ENCODE results near the gene STK38L. TPM values are rescaled to one million over a fixed set of nuclear protein-coding genes. Genes with fewer than 3 reads are reported as not detected.

Gene STK38L
- total RNA-seq = 23.4 and 24.2 TPM in 2 replicates

DNA sequence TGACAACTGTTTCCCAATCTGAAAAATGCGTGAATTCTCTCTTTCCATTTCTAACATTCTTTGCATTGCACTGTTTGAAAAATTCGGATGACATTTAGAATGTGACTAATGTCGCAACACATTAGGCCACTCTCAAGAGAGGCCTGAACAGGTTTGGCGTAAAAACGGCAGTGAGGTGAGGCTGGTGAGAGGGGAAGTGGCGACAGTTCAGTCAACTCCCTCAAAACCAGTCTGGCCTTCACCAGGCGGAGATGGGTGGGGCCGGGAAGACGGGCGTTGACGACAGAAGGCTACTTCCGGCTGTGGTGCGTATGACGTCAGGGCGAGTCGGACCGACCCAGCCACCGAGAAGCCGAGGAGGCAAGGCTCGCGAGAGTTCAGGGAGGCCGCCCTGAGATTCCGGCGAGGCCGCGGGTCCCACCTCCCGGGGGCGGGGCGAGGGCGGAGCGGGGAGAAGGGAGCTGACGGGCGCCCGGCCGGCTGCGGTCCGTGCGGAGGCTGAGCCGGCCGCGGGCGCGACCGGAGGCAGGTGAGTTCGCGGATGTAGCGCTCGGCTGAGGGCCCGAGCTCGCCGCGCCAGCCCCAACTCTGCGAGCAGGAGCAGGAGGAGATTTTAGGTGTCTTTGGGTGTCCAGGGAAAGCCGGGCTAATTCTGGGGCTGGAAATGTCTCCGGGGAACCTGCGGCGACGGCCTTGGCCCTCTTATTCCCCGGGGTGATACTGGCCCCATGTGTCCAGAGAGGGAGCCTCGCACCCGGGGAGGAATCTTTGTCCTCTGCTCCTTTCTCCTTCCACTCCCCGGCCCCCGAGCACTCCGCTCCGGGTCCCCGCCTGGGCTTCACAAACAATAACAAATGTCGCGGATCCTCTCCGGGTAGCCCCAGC, at the start of gene STK38L:
TSS of gene STK38L (plus strand) at position 483 of the 885 bp plus-strand sequence. CDS start 53,435 bp downstream, outside the sequence.
- no peaks in the 10 kb centered on the region for H3K27me3 Mint-ChIP-seq (ENCODE audit: low read depth)
- peak; percentile 96 for DNase-seq (ENCODE audit: low spot score)
- peaks cover 11% of the 10 kb centered on the region for H3K36me3 Mint-ChIP-seq (ENCODE audit: low read depth)
- peaks cover 35% of the 10 kb centered on the region for H3K4me1 Mint-ChIP-seq (ENCODE audit: low read depth)
- intact Hi-C loops (cut with micrococcal nuclease) = loop anchor here (1.0 to 10.0 kb wide), 6 partner anchors 35 to 1008 kb away; partner anchors contain the start of genes BMAL2, FGFR1OP2, INTS13 and TM7SF3
- peaks cover 6% of the 10 kb centered on the region for H3K9me3 Mint-ChIP-seq
- H3K4me3 Mint-ChIP-seq (ENCODE audit: low read depth) = peak within 1 kb of the TSS; percentile 96
- peak within 1 kb of the TSS; percentile 94 for H3K27ac Mint-ChIP-seq

DNA sequence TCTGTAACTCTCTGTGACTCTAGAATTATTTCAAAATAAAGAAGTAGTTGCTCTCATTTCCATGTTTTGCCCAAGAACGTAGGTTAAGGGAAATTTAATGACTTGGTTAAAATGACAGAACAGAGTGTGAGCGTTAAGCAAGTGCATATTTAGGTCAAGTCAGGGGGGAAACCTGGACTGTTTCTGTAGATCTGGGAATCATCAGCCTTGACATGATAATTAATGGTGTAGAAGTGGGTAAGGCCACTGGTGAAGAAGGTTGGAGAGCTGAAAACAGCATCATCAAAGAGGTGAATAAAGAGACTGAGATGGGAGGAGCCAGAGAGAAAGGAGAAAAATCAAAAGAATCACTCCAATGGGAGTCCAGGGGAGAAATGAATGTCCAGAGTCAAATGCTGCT, 49.4 kb upstream of the STK38L start:
- no peak for DNase-seq (ENCODE audit: low spot score)
- H3K27ac Mint-ChIP-seq = no peak overlapping the region
- no peaks in the 10 kb centered on the region for H3K36me3 Mint-ChIP-seq (ENCODE audit: low read depth)
- peaks cover 3% of the 10 kb centered on the region for H3K4me1 Mint-ChIP-seq (ENCODE audit: low read depth)
- no peaks in the 10 kb centered on the region for H3K9me3 Mint-ChIP-seq
- intact Hi-C loops (cut with micrococcal nuclease) = no loop called here
- H3K27me3 Mint-ChIP-seq (ENCODE audit: low read depth) = no peaks in the 10 kb centered on the region
- H3K4me3 Mint-ChIP-seq (ENCODE audit: low read depth) = no peak overlapping the region

DNA sequence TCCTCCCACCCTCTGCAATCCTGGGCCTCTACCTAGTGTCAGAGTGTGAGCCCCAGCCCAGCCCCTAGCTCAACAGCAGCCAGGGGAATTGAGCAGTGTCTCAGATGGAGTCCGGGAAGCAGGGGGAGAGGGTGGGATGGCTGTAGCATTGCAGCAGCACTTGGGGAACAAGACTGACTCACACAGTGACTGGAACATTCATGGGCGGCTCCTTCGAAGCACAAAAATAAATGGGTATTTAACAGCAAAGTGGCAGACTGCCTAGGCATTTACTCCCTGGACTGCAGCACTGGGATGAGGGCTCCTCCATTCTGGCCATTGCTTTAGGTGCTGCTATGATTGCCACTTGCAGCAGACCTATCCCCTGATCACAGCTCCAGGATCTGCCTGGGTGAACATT, 46.0 kb upstream of the STK38L start:
- intact Hi-C loops (cut with micrococcal nuclease) = no loop called here
- Mint-ChIP-seq H3K36me3 (ENCODE audit: low read depth) (no peaks in the 10 kb centered on the region), H3K4me3 (ENCODE audit: low read depth) (no peak overlapping the region), H3K27me3 (ENCODE audit: low read depth) (no peaks in the 10 kb centered on the region), H3K4me1 (ENCODE audit: low read depth) (peaks cover 14% of the 10 kb centered on the region), H3K27ac (no peak overlapping the region), H3K9me3 (no peaks in the 10 kb centered on the region)
- DNase-seq (ENCODE audit: low spot score) = no peak

DNA sequence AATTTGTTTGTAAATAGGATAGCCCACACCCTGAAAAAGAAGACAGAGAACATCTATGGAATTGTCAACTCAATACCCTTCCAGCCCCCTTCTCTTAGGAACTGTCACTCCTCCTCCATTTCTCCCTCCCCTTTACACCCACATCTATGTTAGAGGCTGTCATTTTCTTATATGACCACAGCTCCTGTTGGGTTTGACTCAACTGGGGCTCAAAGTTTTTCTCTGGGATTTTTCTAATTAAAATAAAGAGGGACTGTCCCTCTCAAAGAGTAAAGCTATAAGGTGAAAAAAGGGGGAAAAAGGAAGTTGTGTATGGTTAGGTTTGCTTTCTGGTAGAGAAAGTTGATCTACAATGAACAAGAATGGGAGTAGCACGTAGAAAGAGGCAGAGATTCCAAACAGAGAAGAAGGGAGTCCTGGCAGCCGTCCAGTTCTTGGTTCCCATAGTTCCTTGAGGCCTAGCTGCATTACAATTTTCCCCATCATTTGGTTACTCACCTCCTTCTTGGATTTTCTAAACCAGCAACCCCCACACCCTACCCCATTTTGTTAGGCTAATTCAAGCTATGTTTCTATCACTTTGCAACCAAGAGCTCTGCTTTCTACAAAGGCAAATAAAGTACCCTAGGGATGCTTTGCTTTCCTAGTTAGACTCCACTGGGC, 44.3 kb upstream of the STK38L start:
- Mint-ChIP-seq H3K36me3 (ENCODE audit: low read depth) (no peaks in the 10 kb centered on the region), H3K4me1 (ENCODE audit: low read depth) (peaks cover 14% of the 10 kb centered on the region), H3K27ac (no peak overlapping the region), H3K9me3 (no peaks in the 10 kb centered on the region), H3K4me3 (ENCODE audit: low read depth) (no peak overlapping the region), H3K27me3 (ENCODE audit: low read depth) (no peaks in the 10 kb centered on the region)
- no peak for DNase-seq (ENCODE audit: low spot score)
- intact Hi-C loops (cut with micrococcal nuclease) = loop anchor here (1.0 kb wide), 1 partner anchor 20 kb away; no protein-coding TSS in a partner anchor

DNA sequence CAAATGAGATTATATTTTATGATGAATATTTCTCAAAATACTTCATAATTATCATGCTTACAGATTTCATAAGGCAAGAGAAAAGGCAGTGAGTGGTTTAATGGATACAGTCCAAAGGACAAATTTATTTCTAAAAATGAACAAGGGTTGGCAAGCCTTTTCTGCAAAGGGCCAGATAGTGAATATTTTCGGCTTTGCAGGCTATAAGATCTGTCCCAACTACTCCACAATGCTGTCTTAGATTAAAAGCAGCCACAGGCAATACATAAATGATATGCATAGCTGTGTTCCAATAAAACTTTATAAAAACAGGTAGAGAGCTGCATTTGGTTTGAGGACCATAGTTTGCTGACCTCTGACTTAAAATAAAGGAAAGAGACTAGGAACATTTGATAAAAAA, 42.9 kb upstream of the STK38L start:
- H3K27me3 Mint-ChIP-seq (ENCODE audit: low read depth) = no peaks in the 10 kb centered on the region
- H3K4me3 Mint-ChIP-seq (ENCODE audit: low read depth) = no peak overlapping the region
- H3K4me1 Mint-ChIP-seq (ENCODE audit: low read depth) = peaks cover 14% of the 10 kb centered on the region
- no peaks in the 10 kb centered on the region for H3K36me3 Mint-ChIP-seq (ENCODE audit: low read depth)
- no peaks in the 10 kb centered on the region for H3K9me3 Mint-ChIP-seq
- no peak for DNase-seq (ENCODE audit: low spot score)
- H3K27ac Mint-ChIP-seq = no peak overlapping the region
- intact Hi-C loops (cut with micrococcal nuclease) = no loop called here

DNA sequence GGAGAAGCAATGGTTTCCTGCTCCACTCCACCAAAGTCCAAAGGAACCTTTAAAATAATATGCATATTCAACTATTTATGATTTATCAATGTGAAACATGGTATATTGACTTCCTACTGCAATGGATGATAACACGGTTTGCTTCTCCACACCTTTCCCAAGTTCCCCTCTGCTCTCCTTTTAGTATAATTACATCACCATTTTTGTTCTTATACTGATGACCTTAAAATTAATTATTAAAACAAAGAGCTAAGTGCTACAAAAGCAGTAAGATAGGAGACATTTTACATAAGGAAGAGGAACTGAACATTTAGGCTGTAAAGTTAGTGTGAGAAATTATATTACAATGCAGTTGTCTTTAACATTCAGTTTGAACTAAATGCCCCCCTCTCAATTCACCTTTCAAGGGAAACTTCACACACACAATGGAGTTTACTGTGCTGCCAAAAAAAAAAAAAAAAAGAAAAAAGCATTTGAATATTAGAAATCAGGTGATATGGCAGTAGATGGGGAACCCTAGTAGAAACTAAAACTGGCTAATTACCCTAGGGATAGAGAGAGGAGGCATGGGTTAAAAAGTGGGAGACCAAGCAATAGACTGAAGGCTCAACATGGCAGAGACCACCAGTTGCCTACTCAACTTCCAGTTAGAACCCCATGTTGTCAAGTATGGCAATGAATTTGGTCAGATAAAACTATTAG, 37.1 kb upstream of the STK38L start:
- no peak for DNase-seq (ENCODE audit: low spot score)

DNA sequence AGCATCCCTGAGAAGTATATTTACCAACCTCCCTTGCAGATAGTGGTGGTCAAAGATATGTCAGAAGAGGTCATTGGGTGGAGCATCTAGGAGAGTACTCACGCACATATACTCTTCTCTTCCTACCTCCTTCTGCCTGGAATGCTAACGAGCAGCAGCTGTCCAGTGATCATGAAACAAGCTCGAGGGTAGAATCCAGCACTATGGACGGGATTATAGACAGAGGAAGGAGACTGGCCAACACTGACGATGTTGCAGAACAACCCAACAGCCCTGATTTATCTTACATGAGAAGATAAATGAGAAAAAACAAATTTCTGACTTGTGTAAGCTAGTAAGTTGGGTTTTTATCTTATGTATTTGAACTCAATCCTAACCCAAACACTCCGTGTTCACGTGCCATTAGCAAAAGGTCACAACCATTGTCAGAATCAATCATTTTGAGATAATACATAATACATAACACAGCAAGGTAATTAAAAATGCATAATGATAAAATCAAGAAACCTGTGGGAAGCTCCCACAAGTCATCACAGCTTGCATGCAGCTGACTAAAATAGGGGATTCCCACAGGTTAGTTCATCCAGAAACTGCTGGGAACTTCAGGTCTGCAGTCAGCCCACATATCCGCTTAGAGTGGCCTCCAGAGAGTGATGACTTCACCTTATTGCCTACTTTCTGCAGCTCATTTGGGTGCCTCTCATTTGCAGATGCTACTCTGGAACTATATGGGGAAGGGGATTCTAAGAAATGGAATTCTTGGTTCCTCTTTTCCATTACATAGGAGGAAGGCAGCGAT, 36.3 kb upstream of the STK38L start:
- H3K27ac Mint-ChIP-seq = no peak overlapping the region
- peaks cover 4% of the 10 kb centered on the region for H3K36me3 Mint-ChIP-seq (ENCODE audit: low read depth)
- H3K27me3 Mint-ChIP-seq (ENCODE audit: low read depth) = no peaks in the 10 kb centered on the region
- DNase-seq (ENCODE audit: low spot score) = peak; percentile 23
- H3K4me1 Mint-ChIP-seq (ENCODE audit: low read depth) = peaks cover 22% of the 10 kb centered on the region
- H3K9me3 Mint-ChIP-seq = peaks cover 15% of the 10 kb centered on the region
- intact Hi-C loops (cut with micrococcal nuclease) = loop anchor here (1.0 to 5.0 kb wide), 5 partner anchors 15 to 69 kb away; no protein-coding TSS in a partner anchor
- H3K4me3 Mint-ChIP-seq (ENCODE audit: low read depth) = no peak overlapping the region

More for the DNA sequence above, 37.1 kb upstream of the STK38L start:
- peaks cover 22% of the 10 kb centered on the region for H3K4me1 Mint-ChIP-seq (ENCODE audit: low read depth)
- H3K9me3 Mint-ChIP-seq = peaks cover 15% of the 10 kb centered on the region
- no peak overlapping the region for H3K27ac Mint-ChIP-seq
- H3K36me3 Mint-ChIP-seq (ENCODE audit: low read depth) = peaks cover 4% of the 10 kb centered on the region
- no peaks in the 10 kb centered on the region for H3K27me3 Mint-ChIP-seq (ENCODE audit: low read depth)
- H3K4me3 Mint-ChIP-seq (ENCODE audit: low read depth) = no peak overlapping the region
- intact Hi-C loops (cut with micrococcal nuclease) = loop anchor here (5.0 kb wide), 1 partner anchor 70 kb away; no protein-coding TSS in a partner anchor

DNA sequence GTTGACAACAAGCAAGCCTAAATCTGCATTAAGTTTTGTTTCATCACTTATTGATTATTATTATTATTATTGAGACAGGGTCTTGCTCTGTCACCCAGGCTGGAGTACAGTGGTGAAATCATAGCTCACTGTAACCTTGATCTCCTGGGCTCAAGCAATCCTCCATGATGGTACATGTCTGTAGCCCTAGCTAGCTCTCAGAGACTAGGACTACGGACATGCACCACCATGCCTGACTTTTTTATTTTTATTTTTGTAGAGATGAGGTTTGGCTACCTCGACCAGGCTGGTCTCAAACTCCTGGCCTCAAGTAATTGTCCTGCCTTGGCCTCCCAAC, 35.7 kb upstream of the STK38L start:
- Mint-ChIP-seq H3K4me1 (ENCODE audit: low read depth) (peaks cover 22% of the 10 kb centered on the region), H3K36me3 (ENCODE audit: low read depth) (peaks cover 4% of the 10 kb centered on the region), H3K27me3 (ENCODE audit: low read depth) (no peaks in the 10 kb centered on the region), H3K4me3 (ENCODE audit: low read depth) (no peak overlapping the region), H3K9me3 (peaks cover 15% of the 10 kb centered on the region), H3K27ac (no peak overlapping the region)
- intact Hi-C loops (cut with micrococcal nuclease) = loop anchor here (1.0 to 5.0 kb wide), 5 partner anchors 14 to 69 kb away; no protein-coding TSS in a partner anchor
- DNase-seq (ENCODE audit: low spot score) = no peak

DNA sequence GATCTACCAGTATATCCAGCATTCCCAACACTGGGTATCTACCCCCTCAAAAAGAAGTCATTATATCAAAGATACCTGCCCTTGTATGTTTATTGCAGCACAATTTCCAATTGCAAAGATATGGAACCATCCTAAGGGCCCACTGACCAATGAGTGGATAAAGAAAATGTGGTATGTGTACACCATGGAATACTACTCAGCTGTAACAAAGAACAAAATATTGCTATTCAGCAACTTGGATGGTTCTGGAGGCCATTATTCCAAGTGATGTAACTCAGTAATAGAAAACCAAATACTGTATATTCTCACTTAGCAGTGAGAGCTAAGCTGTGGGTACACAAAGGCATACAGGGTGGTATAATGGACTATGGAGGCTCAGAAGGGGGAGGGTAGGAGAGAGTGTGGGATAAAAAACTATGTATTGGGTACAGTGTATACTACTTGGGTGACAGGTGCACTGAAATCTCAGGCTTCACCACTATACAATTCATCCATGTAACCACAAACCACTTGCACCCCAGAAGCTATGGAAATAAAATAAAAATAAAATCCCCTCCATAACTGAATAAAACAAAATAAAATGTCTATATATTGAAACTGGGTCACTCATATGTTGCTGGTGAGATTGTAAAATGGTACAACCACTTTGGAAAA, 34.7 kb upstream of the STK38L start:
- Mint-ChIP-seq H3K4me3 (ENCODE audit: low read depth) (no peak overlapping the region), H3K9me3 (peaks cover 15% of the 10 kb centered on the region), H3K4me1 (ENCODE audit: low read depth) (peaks cover 22% of the 10 kb centered on the region), H3K27ac (no peak overlapping the region), H3K36me3 (ENCODE audit: low read depth) (peaks cover 4% of the 10 kb centered on the region), H3K27me3 (ENCODE audit: low read depth) (no peaks in the 10 kb centered on the region)
- no peak for DNase-seq (ENCODE audit: low spot score)
- intact Hi-C loops (cut with micrococcal nuclease) = loop anchor here (2.0 to 5.0 kb wide), 3 partner anchors 13 to 68 kb away; no protein-coding TSS in a partner anchor

DNA sequence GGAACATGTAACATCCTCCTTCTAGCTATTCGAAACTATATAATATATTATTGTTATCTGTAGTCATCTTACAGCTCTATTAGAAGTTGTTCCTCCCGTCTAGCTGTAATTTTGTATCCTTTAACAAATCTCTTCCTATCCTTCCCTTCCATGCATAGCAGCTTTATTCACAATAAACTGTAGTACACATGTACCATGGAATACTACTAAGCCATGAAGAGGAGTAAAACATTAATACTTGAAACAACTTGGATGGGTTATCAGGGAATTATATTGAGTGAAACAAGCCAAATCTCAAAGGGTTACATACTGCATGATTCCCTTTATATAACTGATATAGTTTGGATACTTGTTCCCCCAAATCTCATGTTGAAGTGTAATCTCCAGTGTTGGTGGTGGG, 33.9 kb upstream of the STK38L start:
- H3K36me3 Mint-ChIP-seq (ENCODE audit: low read depth) = peaks cover 4% of the 10 kb centered on the region
- no peak overlapping the region for H3K4me3 Mint-ChIP-seq (ENCODE audit: low read depth)
- no peaks in the 10 kb centered on the region for H3K27me3 Mint-ChIP-seq (ENCODE audit: low read depth)
- DNase-seq (ENCODE audit: low spot score) = no peak
- peaks cover 22% of the 10 kb centered on the region for H3K4me1 Mint-ChIP-seq (ENCODE audit: low read depth)
- H3K27ac Mint-ChIP-seq = no peak overlapping the region
- peaks cover 15% of the 10 kb centered on the region for H3K9me3 Mint-ChIP-seq
- intact Hi-C loops (cut with micrococcal nuclease) = no loop called here

DNA sequence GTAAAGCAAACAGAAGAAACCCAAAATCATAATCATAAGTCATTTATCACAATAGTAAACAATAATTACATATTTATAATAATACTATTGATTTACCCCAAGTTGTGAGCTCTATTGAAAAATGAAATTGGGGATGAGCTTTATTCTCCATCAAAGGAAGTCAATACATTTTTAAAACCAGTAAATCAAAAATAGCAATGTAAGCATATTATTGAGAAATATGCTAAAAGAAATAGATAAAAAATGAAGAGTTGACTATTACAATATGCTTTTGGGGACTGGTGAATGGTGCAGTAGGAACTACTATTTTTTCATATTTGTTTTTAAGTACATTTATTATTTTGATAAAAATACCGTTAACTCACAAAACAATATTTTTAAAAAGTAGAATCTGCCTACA, 31.2 kb upstream of the STK38L start:
- Mint-ChIP-seq H3K9me3 (peaks cover 15% of the 10 kb centered on the region), H3K27me3 (ENCODE audit: low read depth) (no peaks in the 10 kb centered on the region), H3K4me1 (ENCODE audit: low read depth) (peaks cover 11% of the 10 kb centered on the region), H3K27ac (no peak overlapping the region), H3K4me3 (ENCODE audit: low read depth) (no peak overlapping the region), H3K36me3 (ENCODE audit: low read depth) (peaks cover 4% of the 10 kb centered on the region)
- DNase-seq (ENCODE audit: low spot score) = no peak
- intact Hi-C loops (cut with micrococcal nuclease) = no loop called here

All from activated T-helper 2 cell treated with anti-CD3 and anti-CD28 coated beads, Interferon-gamma antibody, Interleukin-2, Interleukin-4, amounts not matched to agents 10 μg/mL and 5 μg/mL and 100 μg/mL, durations not matched to agents 14 hours and 24 hours and 36 hours (primary cell).